ENCODE measurements around the gene PC. TPM values are rescaled to one million over a fixed set of nuclear protein-coding genes. Genes with fewer than 3 reads are reported as not detected.

Gene PC
- polyA plus RNA-seq, 2 of the 4 experiments (the other 2 are of a cell fraction), result 14.2 to 45.9 TPM

DNA sequence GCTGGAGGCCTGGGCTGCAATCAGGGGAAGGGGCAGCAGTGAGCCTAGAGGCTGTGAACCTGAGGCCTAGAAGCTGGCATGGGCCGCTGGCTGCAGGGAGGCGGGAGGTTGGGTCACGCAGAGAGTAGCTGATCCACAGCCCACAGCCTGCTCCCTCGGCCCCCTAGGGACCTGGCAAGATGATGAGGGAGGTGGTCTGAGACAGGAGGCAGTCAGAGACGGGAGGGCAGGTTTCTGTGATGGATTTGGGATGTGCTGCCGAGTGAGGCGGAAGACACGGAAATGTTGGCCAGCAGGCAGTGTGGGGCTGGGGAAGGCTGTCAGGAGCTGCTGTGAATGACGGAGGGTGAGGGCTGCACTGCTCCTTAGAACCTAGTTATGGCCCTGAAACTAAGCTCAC lies 78.6 kb downstream of the PC start:
- ChIA-PET CTCF (interaction anchor here (0.6 to 13.1 kb wide), 10 partner anchors 11 to 184 kb away, joined by 3 to 135 read pairs (median 4); partner anchors contain the start of genes C11orf86 and SYT12), POLR2A (no interaction called here)
- ATAC-seq, result no peak
- WGBS (ENCODE audit: missing lambda C conversion rate), result 95% methylated on average over 9 of the region's 9 CpGs
- no peak for FAIRE-seq
- TF ChIP-seq REST (IDR thresholded peaks at IDR 0.05), result no peak
- TF ChIP-seq JUN (IDR thresholded peaks at IDR 0.05), result no peak
- no peak for TF ChIP-seq RCOR1 (IDR thresholded peaks at IDR 0.05; ENCODE audit: low read depth, low read length)
- TF ChIP-seq PHF8 (IDR thresholded peaks at IDR 0.05; ENCODE audit: borderline replicate concordance, low read depth), result no peak
- TF ChIP-seq CHD4 (IDR thresholded peaks at IDR 0.05; ENCODE audit: borderline replicate concordance), result no peak
- no peak for TF ChIP-seq ZFP36 (IDR thresholded peaks at IDR 0.05; ENCODE audit: borderline replicate concordance, partially characterized antibody)
- no peak for TF ChIP-seq PBX3 (IDR thresholded peaks at IDR 0.05)
- no peak for TF ChIP-seq MAZ (IDR thresholded peaks at IDR 0.05; ENCODE audit: borderline replicate concordance, low read depth, low read length)
- TF ChIP-seq HMGXB4 (CRISPR knock-in tag; IDR thresholded peaks at IDR 0.05; ENCODE audit: borderline replicate concordance), result no peak
- TF ChIP-seq RARB (CRISPR knock-in tag; IDR thresholded peaks at IDR 0.05), result no peak
- TF ChIP-seq POLR2A (IDR thresholded peaks at IDR 0.05; ENCODE audit: low read length), result no peak
- TF ChIP-seq EP300 (IDR thresholded peaks at IDR 0.05), result no peak
- no peak for TF ChIP-seq ESRRA (IDR thresholded peaks at IDR 0.05; ENCODE audit: borderline replicate concordance, low read length)
- no peak for TF ChIP-seq HOXA7 (CRISPR knock-in tag; IDR thresholded peaks at IDR 0.05)
- no peak for TF ChIP-seq BCL3 (IDR thresholded peaks at IDR 0.05)
- no peak for TF ChIP-seq MYC (IDR thresholded peaks at IDR 0.05; ENCODE audit: borderline replicate concordance, low read length)
- TF ChIP-seq, protein P1, sequence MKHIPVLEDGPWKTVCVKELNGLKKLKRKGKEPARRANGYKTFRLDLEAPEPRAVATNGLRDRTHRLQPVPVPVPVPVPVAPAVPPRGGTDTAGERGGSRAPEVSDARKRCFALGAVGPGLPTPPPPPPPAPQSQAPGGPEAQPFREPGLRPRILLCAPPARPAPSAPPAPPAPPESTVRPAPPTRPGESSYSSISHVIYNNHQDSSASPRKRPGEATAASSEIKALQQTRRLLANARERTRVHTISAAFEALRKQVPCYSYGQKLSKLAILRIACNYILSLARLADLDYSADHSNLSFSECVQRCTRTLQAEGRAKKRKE (CRISPR knock-in tag; IDR thresholded peaks at IDR 0.05; ENCODE audit: low read depth), result no peak
- no peak for TF ChIP-seq HEYL (CRISPR knock-in tag; IDR thresholded peaks at IDR 0.05)
- no peak for TF ChIP-seq FOSB (CRISPR knock-in tag; IDR thresholded peaks at IDR 0.05)
- Histone ChIP-seq H3K4me1 (peaks cover 82% of the 10 kb centered on the region), H3K27ac (peak overlapping the region in 1 of 2 experiments; percentile 95; a peak in 3 of 6 replicates), H3K4me2 (no peak overlapping the region), H3K4me3 (no peak overlapping the region), H3K9me3 (no peaks in the 10 kb centered on the region)
- no peak for DNase-seq (ENCODE audit: low read depth in 1 of 2, low spot score in 1 of 2)
